Measurements from ENCODE around the gene TAOK3. TPM values are rescaled to one million over a fixed set of nuclear protein-coding genes. Genes with fewer than 3 reads are reported as not detected.
A peak's percentile ranks its signal among the peaks of the same experiment; 100 is the strongest.
"Not testable (repeated sequence)": the region's sequence is repeated elsewhere in the genome, so short reads cannot be mapped to it uniquely, and the experiment has no call there.

The TAOK3 gene
- polyA plus RNA-seq (2013): 124 TPM

GRCh38 chr12:118372541-118373495 is at the start of gene TAOK3:
Gene TAOK3, minus strand, starts transcription at chr12:118372907. Its CDS starts 117,340 bp downstream, at chr12:118255567.
- H3K9me3 ChIP-seq (ENCODE audit: control extremely low read depth in 1 of 5, control insufficient read depth in 4 of 5, insufficient read depth in 2 of 5, low read depth in 1 of 5, low read length in 4 of 5): no peaks in the 10 kb centered on the region
- under 1% methylated on average over 59 of the region's 75 CpGs for WGBS (ENCODE audit: insufficient coverage)
- H3K27me3 ChIP-seq (replicated peaks in 2 of 5; ENCODE audit: control insufficient read depth in 4 of 5, insufficient read depth in 5 of 5, low read length in 4 of 5): no peaks in the 10 kb centered on the region
- DNase-seq: peak; percentile 98 to 99 (median 99)
- H3K4me3 ChIP-seq (ENCODE audit: control insufficient read depth in 1 of 7, extremely low read depth in 1 of 7, insufficient read depth in 4 of 7, low read depth in 2 of 7, low read length in 6 of 7): peak within 1 kb of the TSS; percentile 96 to 99 (median 97)
- CTCF ChIA-PET: interaction anchor here (1.0 to 7.2 kb wide), 9 partner anchors 8 to 73 kb away, joined by 3 to 135 read pairs (median 5); no protein-coding TSS in a partner anchor
- peaks cover 40 to 58% (median 50%) of the 10 kb centered on the region in 4 experiments for H3K4me1 ChIP-seq (ENCODE audit: control extremely low read depth in 1 of 4, control insufficient read depth in 4 of 4, insufficient read depth in 4 of 4, low read length in 3 of 4)
- H3K27ac ChIP-seq (ENCODE audit: insufficient read depth in 1 of 2, low read depth in 1 of 2, low read length in 2 of 2, poor library complexity in 1 of 2, severe bottlenecking in 2 of 2): peak within 1 kb of the TSS; percentile 86 to 93
- POLR2A ChIA-PET: interaction anchor here (0.6 to 1.8 kb wide), 8 partner anchors 14 to 135 kb away, joined by 3 to 6 read pairs (median 3); no protein-coding TSS in a partner anchor
- no peaks in the 10 kb centered on the region for H3K36me3 ChIP-seq (ENCODE audit: control insufficient read depth in 4 of 4, insufficient read depth in 4 of 4, low read length in 3 of 4)

- H3K9me3 ChIP-seq (ENCODE audit: control extremely low read depth in 1 of 5, control insufficient read depth in 4 of 5, insufficient read depth in 2 of 5, low read depth in 1 of 5, low read length in 4 of 5): no peaks in the 10 kb centered on the region
- H3K27me3 ChIP-seq (replicated peaks in 2 of 5; ENCODE audit: control insufficient read depth in 4 of 5, insufficient read depth in 5 of 5, low read length in 4 of 5): no peaks in the 10 kb centered on the region
- peaks cover 2 to 24% (median 10%) of the 10 kb centered on the region in 4 experiments for H3K36me3 ChIP-seq (ENCODE audit: control insufficient read depth in 4 of 4, insufficient read depth in 4 of 4, low read length in 3 of 4)
- 100% methylated on average over 3 of the region's 3 CpGs for WGBS (ENCODE audit: insufficient coverage)
- H3K4me1 ChIP-seq (ENCODE audit: control extremely low read depth in 1 of 4, control insufficient read depth in 4 of 4, insufficient read depth in 4 of 4, low read length in 3 of 4): no peaks in the 10 kb centered on the region
- no peak overlapping the region for H3K4me3 ChIP-seq (ENCODE audit: control insufficient read depth in 1 of 7, extremely low read depth in 1 of 7, insufficient read depth in 4 of 7, low read depth in 2 of 7, low read length in 6 of 7)
- CTCF ChIA-PET: interaction anchor here (1.3 kb wide), 1 partner anchor 16 kb away, joined by 6 read pairs; no protein-coding TSS in a partner anchor
- no peak overlapping the region for H3K27ac ChIP-seq (ENCODE audit: insufficient read depth in 1 of 2, low read depth in 1 of 2, low read length in 2 of 2, poor library complexity in 1 of 2, severe bottlenecking in 2 of 2)
- POLR2A ChIA-PET: no interaction called here
- no peak for DNase-seq
These were observed 48.0 kb upstream of the TAOK3 start for GRCh38 chr12:118420673-118421072.

- no peaks in the 10 kb centered on the region for H3K4me1 ChIP-seq (ENCODE audit: control extremely low read depth in 1 of 4, control insufficient read depth in 4 of 4, insufficient read depth in 4 of 4, low read length in 3 of 4)
- WGBS (ENCODE audit: insufficient coverage): 100% methylated on average over 1 of the region's 1 CpG
- CTCF ChIA-PET: interaction anchor here (1.0 kb wide), 1 partner anchor 13 kb away, joined by 5 read pairs; no protein-coding TSS in a partner anchor
- POLR2A ChIA-PET: no interaction called here
- H3K9me3 ChIP-seq (ENCODE audit: control extremely low read depth in 1 of 5, control insufficient read depth in 4 of 5, insufficient read depth in 2 of 5, low read depth in 1 of 5, low read length in 4 of 5): no peaks in the 10 kb centered on the region
- no peak overlapping the region for H3K4me3 ChIP-seq (ENCODE audit: control insufficient read depth in 1 of 7, extremely low read depth in 1 of 7, insufficient read depth in 4 of 7, low read depth in 2 of 7, low read length in 6 of 7)
- peaks cover 5 to 46% (median 25%) of the 10 kb centered on the region in 4 experiments for H3K36me3 ChIP-seq (ENCODE audit: control insufficient read depth in 4 of 4, insufficient read depth in 4 of 4, low read length in 3 of 4)
- no peak for DNase-seq
- H3K27ac ChIP-seq (ENCODE audit: insufficient read depth in 1 of 2, low read depth in 1 of 2, low read length in 2 of 2, poor library complexity in 1 of 2, severe bottlenecking in 2 of 2): no peak overlapping the region
- H3K27me3 ChIP-seq (replicated peaks in 2 of 5; ENCODE audit: control insufficient read depth in 4 of 5, insufficient read depth in 5 of 5, low read length in 4 of 5): no peaks in the 10 kb centered on the region
These were observed 45.8 kb upstream of the TAOK3 start for GRCh38 chr12:118418385-118419057.

- Histone ChIP-seq H3K27me3 (replicated peaks in 2 of 5; ENCODE audit: control insufficient read depth in 4 of 5, insufficient read depth in 5 of 5, low read length in 4 of 5) (no peaks in the 10 kb centered on the region), H3K4me1 (ENCODE audit: control extremely low read depth in 1 of 4, control insufficient read depth in 4 of 4, insufficient read depth in 4 of 4, low read length in 3 of 4) (no peaks in the 10 kb centered on the region), H3K36me3 (ENCODE audit: control insufficient read depth in 4 of 4, insufficient read depth in 4 of 4, low read length in 3 of 4) (peaks cover 7 to 50% (median 29%) of the 10 kb centered on the region in 4 experiments), H3K27ac (ENCODE audit: insufficient read depth in 1 of 2, low read depth in 1 of 2, low read length in 2 of 2, poor library complexity in 1 of 2, severe bottlenecking in 2 of 2) (no peak overlapping the region), H3K4me3 (ENCODE audit: control insufficient read depth in 1 of 7, extremely low read depth in 1 of 7, insufficient read depth in 4 of 7, low read depth in 2 of 7, low read length in 6 of 7) (no peak overlapping the region), H3K9me3 (ENCODE audit: control extremely low read depth in 1 of 5, control insufficient read depth in 4 of 5, insufficient read depth in 2 of 5, low read depth in 1 of 5, low read length in 4 of 5) (no peaks in the 10 kb centered on the region)
- no peak for DNase-seq
- 97% methylated on average over 3 of the region's 3 CpGs for WGBS (ENCODE audit: insufficient coverage)
- CTCF ChIA-PET: no interaction called here
- POLR2A ChIA-PET: no interaction called here
These were observed 45.2 kb upstream of the TAOK3 start for GRCh38 chr12:118417942-118418341.

GRCh38 chr12:118409834-118410233 is 37.1 kb upstream of the TAOK3 start:
- Histone ChIP-seq H3K27me3 (replicated peaks in 2 of 5; ENCODE audit: control insufficient read depth in 4 of 5, insufficient read depth in 5 of 5, low read length in 4 of 5) (no peaks in the 10 kb centered on the region), H3K9me3 (ENCODE audit: control extremely low read depth in 1 of 5, control insufficient read depth in 4 of 5, insufficient read depth in 2 of 5, low read depth in 1 of 5, low read length in 4 of 5) (peaks cover 0 to 1% (median 0%) of the 10 kb centered on the region in 5 experiments), H3K27ac (ENCODE audit: insufficient read depth in 1 of 2, low read depth in 1 of 2, low read length in 2 of 2, poor library complexity in 1 of 2, severe bottlenecking in 2 of 2) (no peak overlapping the region), H3K4me3 (ENCODE audit: control insufficient read depth in 1 of 7, extremely low read depth in 1 of 7, insufficient read depth in 4 of 7, low read depth in 2 of 7, low read length in 6 of 7) (no peak overlapping the region), H3K4me1 (ENCODE audit: control extremely low read depth in 1 of 4, control insufficient read depth in 4 of 4, insufficient read depth in 4 of 4, low read length in 3 of 4) (no peaks in the 10 kb centered on the region), H3K36me3 (ENCODE audit: control insufficient read depth in 4 of 4, insufficient read depth in 4 of 4, low read length in 3 of 4) (peaks cover 33 to 63% (median 49%) of the 10 kb centered on the region in 4 experiments)
- POLR2A ChIA-PET: interaction anchor here (0.6 kb wide), 1 partner anchor 17 kb away, joined by 3 read pairs; no protein-coding TSS in a partner anchor
- CTCF ChIA-PET: interaction anchor here (1.2 kb wide), 1 partner anchor 13 kb away, joined by 3 read pairs; no protein-coding TSS in a partner anchor
- WGBS (ENCODE audit: insufficient coverage): 100% methylated on average over 1 of the region's 2 CpGs
- peak in 1 of 3 donors; percentile 10 for DNase-seq

- DNase-seq; POLR2A ChIA-PET; H3K27me3 ChIP-seq (replicated peaks in 2 of 5; ENCODE audit: control insufficient read depth in 4 of 5, insufficient read depth in 5 of 5, low read length in 4 of 5); H3K9me3 ChIP-seq (ENCODE audit: control extremely low read depth in 1 of 5, control insufficient read depth in 4 of 5, insufficient read depth in 2 of 5, low read depth in 1 of 5, low read length in 4 of 5); H3K4me3 ChIP-seq (ENCODE audit: control insufficient read depth in 1 of 7, extremely low read depth in 1 of 7, insufficient read depth in 4 of 7, low read depth in 2 of 7, low read length in 6 of 7); H3K27ac ChIP-seq (ENCODE audit: insufficient read depth in 1 of 2, low read depth in 1 of 2, low read length in 2 of 2, poor library complexity in 1 of 2, severe bottlenecking in 2 of 2); H3K4me1 ChIP-seq (ENCODE audit: control extremely low read depth in 1 of 4, control insufficient read depth in 4 of 4, insufficient read depth in 4 of 4, low read length in 3 of 4): not testable (repeated sequence)
- CTCF ChIA-PET: interaction anchor here (0.6 to 1.3 kb wide), 2 partner anchors 458 to 1005 kb away, joined by 3 read pairs; no protein-coding TSS in a partner anchor
- 100% methylated on average over 4 of the region's 8 CpGs for WGBS (ENCODE audit: insufficient coverage)
- peaks cover 30 to 62% (median 44%) of the 10 kb centered on the region in 4 experiments for H3K36me3 ChIP-seq (ENCODE audit: control insufficient read depth in 4 of 4, insufficient read depth in 4 of 4, low read length in 3 of 4)
These were observed 35.5 kb upstream of the TAOK3 start for GRCh38 chr12:118408241-118408640.

All from common myeloid progenitor, CD34-positive (primary cell).